Stomach (tissue), 9 donors: ENCODE measurements around the gene RBL1. TPM values are rescaled to one million over a fixed set of nuclear protein-coding genes. Genes with fewer than 3 reads are reported as not detected.
"Not testable (repeated sequence)": the region's sequence is repeated elsewhere in the genome, so short reads cannot be mapped to it uniquely, and the experiment has no call there.

Experiments used
- DNase-seq, 2 donors: peaks; one replicate each; pipeline versions ENCODE4 v3.0.0 to v3.0.0-alpha.2; 2013 to 2019
- H3K27ac ChIP-seq, 5 donors: fragments of 200-600 bp in 4 of 5; sonication (generic) in 4 of 5; one replicate each; pipeline ENCODE4 v1.5.1; 2013 to 2019; ENCODE audit warnings: mild to moderate bottlenecking in 1 of 5, moderate library complexity in 1 of 5
- H3K27me3 ChIP-seq, 3 donors: fragments of 200-600 bp; sonication (generic); one replicate each; pipeline ENCODE4 v1.5.1; 2017 to 2019; ENCODE audit warnings: mixed run types in 1 of 3
- H3K36me3 ChIP-seq, 4 donors: fragments of 200-600 bp; sonication (generic); 1 replicate in 3 of 4; 2 replicates in 1 of 4; pipeline ENCODE4 v1.5.1; 2016 to 2019
- H3K4me1 ChIP-seq, 4 donors: fragments of 200-600 bp; sonication (generic); one replicate each; pipeline ENCODE4 v1.5.1; 2016 to 2019
- H3K4me3 ChIP-seq, 4 donors: fragments of 200-600 bp; sonication (generic) in 3 of 4; one replicate each; pipeline ENCODE4 v1.5.1; 2016 to 2019; ENCODE audit warnings: mild to moderate bottlenecking in 1 of 4
- H3K9me3 ChIP-seq, 4 donors: fragments of 200-600 bp; sonication (generic); one replicate each; pipeline ENCODE4 v1.5.1; 2016 to 2019
- EP300 ChIP-seq: sonication (generic); formaldehyde crosslinking; IDR thresholded peaks from one replicate; pipeline ENCODE4 v1.6.1; 2017; ENCODE audit warnings: antibody characterized with exemption
- POLR2A ChIP-seq, 4 donors: fragments of 450-650 bp; IDR thresholded peaks; one replicate each; pipeline ENCODE4 v1.6.1; 2016; ENCODE audit warnings: antibody characterized with exemption in 4 of 4, control low read depth in 2 of 4, mild to moderate bottlenecking in 1 of 4, moderate library complexity in 1 of 4
- POLR2AphosphoS5 ChIP-seq, 3 donors: sonication (generic); formaldehyde crosslinking; IDR thresholded peaks; one replicate each; pipeline ENCODE4 v1.6.1; 2016; ENCODE audit warnings: antibody characterized with exemption in 3 of 3
- WGBS, 5 donors: extraction: QIAGEN DNeasy Blood & Tissue Kit in 3 of 5; methylation state at CpG; one replicate each; pipeline versions ENCODE4 v1.1.5 to v1.1.7; 2013 to 2018; 5-methylcytosine and 5-hydroxymethylcytosine counted together
- intact Hi-C: fragments of 100-400 bp; cut with DNase I; formaldehyde crosslinking; loops from one replicate; pipeline ENCODE4 v1.15.1; 2023; ENCODE audit warnings: low total_unique reads
- polyA plus RNA-seq, 3 donors: library from polyadenylated mRNA; stranded (reverse); fragments of 200-250 nt; gene quantifications; one replicate each; pipeline ENCODE4 v1.2.3, GENCODE V29; 2013
- total RNA-seq, 5 donors: library from RNA; depleted of rRNA; stranded (reverse); fragments of >200 nt; gene quantifications; one replicate each; pipeline versions ENCODE4 v1.1.0 to v1.2.3, GENCODE V29; 2014 to 2016
- TF ChIP-seq, protein P1 (sequence below), 7 experiments: fragments of 450-650 bp in 4 of 7; fragments of 200-600 bp in 3 of 7; sonication (generic) in 3 of 7; IDR thresholded peaks; one replicate each; pipeline ENCODE4 v1.5.1; 2016 to 2019; ENCODE audit warnings: antibody characterized with exemption in 7 of 7, control low read depth in 2 of 7, mild to moderate bottlenecking in 1 of 7
- donor health status: healthy with polysubstance abuse.
- donor health status: Bipolar disorder and iron deficiency.
- donor health status: healthy.

Gene RBL1
- total and polyA plus RNA-seq, 8 donors: 1.5 to 13.0 (median 2.5) TPM

DNA sequence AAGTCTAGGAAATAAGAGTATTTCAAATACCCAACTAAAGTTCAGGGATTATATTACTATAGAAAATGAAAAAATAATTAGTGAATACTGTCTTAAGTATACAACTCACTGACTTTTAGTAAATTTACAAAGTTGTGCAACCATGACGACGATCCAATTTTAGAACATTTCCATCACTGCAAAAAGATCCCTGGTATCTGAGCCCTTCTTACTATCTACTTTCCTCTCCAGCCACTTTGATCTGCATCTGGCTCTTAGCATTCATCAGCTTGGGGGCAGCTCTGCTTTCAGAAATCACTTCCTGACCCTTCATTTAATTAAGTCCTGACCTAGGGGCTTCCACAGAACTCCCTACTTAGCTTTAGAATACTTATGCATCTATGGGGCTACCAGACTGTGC, 38.2 kb upstream of the RBL1 start:
- Histone ChIP-seq H3K36me3 (peaks cover 0 to 14% (median 0%) of the 10 kb centered on the region in 4 donors), H3K4me3 (no peak overlapping the region), H3K9me3 (no peaks in the 10 kb centered on the region), H3K4me1 (no peaks in the 10 kb centered on the region), H3K27me3 (no peaks in the 10 kb centered on the region), H3K27ac (no peak overlapping the region)
- TF ChIP-seq POLR2AphosphoS5 (IDR thresholded peaks at IDR 0.05) (no peak), POLR2A (IDR thresholded peaks at IDR 0.05) (no peak), EP300 (no peak)
- TF ChIP-seq, protein P1, sequence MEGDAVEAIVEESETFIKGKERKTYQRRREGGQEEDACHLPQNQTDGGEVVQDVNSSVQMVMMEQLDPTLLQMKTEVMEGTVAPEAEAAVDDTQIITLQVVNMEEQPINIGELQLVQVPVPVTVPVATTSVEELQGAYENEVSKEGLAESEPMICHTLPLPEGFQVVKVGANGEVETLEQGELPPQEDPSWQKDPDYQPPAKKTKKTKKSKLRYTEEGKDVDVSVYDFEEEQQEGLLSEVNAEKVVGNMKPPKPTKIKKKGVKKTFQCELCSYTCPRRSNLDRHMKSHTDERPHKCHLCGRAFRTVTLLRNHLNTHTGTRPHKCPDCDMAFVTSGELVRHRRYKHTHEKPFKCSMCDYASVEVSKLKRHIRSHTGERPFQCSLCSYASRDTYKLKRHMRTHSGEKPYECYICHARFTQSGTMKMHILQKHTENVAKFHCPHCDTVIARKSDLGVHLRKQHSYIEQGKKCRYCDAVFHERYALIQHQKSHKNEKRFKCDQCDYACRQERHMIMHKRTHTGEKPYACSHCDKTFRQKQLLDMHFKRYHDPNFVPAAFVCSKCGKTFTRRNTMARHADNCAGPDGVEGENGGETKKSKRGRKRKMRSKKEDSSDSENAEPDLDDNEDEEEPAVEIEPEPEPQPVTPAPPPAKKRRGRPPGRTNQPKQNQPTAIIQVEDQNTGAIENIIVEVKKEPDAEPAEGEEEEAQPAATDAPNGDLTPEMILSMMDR (IDR thresholded peaks at IDR 0.05): no peak
- DNase-seq: no peak
- 82 to 100% (median 96%) methylated on average over 2 of the region's 2 CpGs for WGBS, 5 donors
- intact Hi-C loops: no loop called here

DNA sequence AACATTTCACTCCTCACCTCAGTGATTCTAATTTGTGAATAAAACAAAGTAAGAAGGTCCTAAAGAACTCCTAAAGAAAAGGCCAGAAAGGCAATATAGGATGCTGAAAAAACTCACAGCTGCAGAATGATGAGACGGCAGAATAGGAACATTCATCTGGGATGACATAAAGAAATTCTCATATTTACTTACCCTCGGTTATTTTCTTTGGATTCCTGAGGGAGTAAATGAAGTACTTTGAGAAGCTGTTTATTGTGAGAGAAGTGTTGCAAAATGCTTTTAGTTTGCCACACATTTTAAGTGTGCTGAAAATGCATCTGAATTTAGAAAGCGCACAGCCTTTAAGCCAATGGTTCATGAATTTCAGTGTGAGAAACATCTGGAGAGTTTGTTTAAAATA, 35.7 kb upstream of the RBL1 start:
- 76 to 90% (median 82%) methylated on average over 3 of the region's 3 CpGs for whole genome bisulfite sequencing, 5 donors
- DNase-seq: no peak
- intact Hi-C loops: no loop called here
- Histone ChIP-seq H3K27ac (no peak overlapping the region), H3K4me1 (no peaks in the 10 kb centered on the region), H3K9me3 (no peaks in the 10 kb centered on the region), H3K36me3 (peaks cover 0 to 14% (median 0%) of the 10 kb centered on the region in 4 donors), H3K27me3 (no peaks in the 10 kb centered on the region), H3K4me3 (no peak overlapping the region)
- TF ChIP-seq POLR2A (IDR thresholded peaks at IDR 0.05) (no peak), EP300 (no peak), POLR2AphosphoS5 (IDR thresholded peaks at IDR 0.05) (no peak)
- TF ChIP-seq, protein P1 (IDR thresholded peaks at IDR 0.05): no peak

DNA sequence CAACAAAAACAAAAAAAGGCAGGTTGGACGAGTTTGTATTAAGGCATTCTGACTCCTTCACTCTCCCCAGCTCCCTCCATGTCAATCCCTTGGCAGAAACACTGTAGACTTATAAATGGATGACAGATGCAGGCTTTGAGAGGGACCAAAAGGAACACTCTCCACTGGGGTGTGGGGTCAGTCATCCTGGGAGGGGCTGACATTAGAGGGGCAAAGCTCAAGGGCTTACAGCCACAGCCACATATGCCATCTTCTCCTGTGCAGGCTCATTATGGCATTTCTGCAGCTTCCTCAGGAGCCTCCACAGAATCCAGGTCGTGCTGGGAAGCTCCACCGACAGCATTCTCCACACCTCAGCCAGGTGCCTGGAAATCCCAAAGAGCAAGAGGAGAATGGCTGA, 33.0 kb upstream of the RBL1 start:
- H3K36me3 ChIP-seq: peaks cover 0 to 14% (median 0%) of the 10 kb centered on the region in 4 donors
- no peak overlapping the region for H3K4me3 ChIP-seq
- H3K4me1 ChIP-seq: no peaks in the 10 kb centered on the region
- no peaks in the 10 kb centered on the region for H3K27me3 ChIP-seq
- 60 to 85% (median 77%) methylated on average over 3 of the region's 3 CpGs for WGBS, 5 donors
- H3K9me3 ChIP-seq: no peaks in the 10 kb centered on the region
- TF ChIP-seq EP300 (no peak), POLR2A (IDR thresholded peaks at IDR 0.05) (no peak), POLR2AphosphoS5 (IDR thresholded peaks at IDR 0.05) (no peak)
- TF ChIP-seq, protein P1 (IDR thresholded peaks at IDR 0.05): no peak
- intact Hi-C loops: no loop called here
- no peak overlapping the region for H3K27ac ChIP-seq
- no peak for DNase-seq

DNA sequence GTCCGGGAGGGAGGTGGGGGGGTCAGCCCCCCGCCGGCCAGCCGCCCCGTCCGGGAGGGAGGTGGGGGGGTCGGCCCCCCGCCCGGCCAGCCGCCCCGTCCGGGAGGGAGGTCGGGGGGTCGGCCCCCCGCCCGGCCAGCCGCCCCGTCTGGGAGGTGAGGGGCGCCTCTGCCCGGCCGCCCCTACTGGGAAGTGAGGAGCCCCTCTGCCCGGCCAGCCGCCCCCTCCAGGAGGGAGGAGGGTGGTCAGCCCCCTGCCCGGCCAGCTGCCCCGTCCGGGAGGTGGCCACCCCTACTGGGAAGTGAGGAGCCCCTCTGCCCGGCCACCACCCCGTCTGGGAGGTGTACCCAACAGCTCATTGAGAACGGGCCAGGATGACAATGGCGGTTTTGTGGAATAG, 30.5 kb upstream of the RBL1 start:
- H3K4me1 ChIP-seq, H3K27me3 ChIP-seq, DNase-seq, intact Hi-C loops, H3K4me3 ChIP-seq, H3K9me3 ChIP-seq, H3K27ac ChIP-seq: not testable (repeated sequence)
- WGBS, 5 donors: 94 to 100% (median 96%) methylated on average over 7 to 26 of the region's 30 CpGs; no CpG with 5 or more reads in 1 of the 5 donors
- H3K36me3 ChIP-seq: peaks cover 0 to 11% (median 0%) of the 10 kb centered on the region in 4 donors

DNA sequence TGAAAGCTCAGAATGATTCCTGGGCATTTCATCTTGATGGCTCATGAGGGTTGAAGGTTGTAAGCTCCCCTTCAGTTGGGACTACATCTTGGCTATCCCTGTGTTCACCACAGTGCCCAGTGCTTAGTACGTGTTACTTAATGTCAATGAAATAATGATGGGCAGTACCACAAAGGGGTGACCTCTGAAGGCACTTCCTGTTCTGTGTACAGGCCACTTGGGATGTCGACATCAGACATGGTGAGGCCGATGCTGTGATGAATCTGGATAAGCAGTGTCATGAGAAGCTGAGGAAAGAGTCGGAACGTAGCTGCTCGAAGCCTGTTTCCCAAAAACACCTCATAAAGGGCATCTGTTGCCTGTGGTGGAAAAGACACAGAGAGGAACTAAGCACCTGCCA, 27.6 kb upstream of the RBL1 start:
- H3K9me3 ChIP-seq: no peaks in the 10 kb centered on the region
- no peaks in the 10 kb centered on the region for H3K36me3 ChIP-seq
- H3K27ac ChIP-seq: no peak overlapping the region
- no peaks in the 10 kb centered on the region for H3K27me3 ChIP-seq
- intact Hi-C loops: no loop called here
- peak in 1 of 2 donors; percentile 4 for DNase-seq
- 72 to 92% (median 85%) methylated on average over 6 of the region's 6 CpGs for WGBS, 5 donors
- TF ChIP-seq POLR2AphosphoS5 (IDR thresholded peaks at IDR 0.05): no peak
- TF ChIP-seq, protein P1 (IDR thresholded peaks at IDR 0.05): no peak
- TF ChIP-seq EP300: no peak
- no peak for TF ChIP-seq POLR2A (IDR thresholded peaks at IDR 0.05)
- no peak overlapping the region for H3K4me3 ChIP-seq
- no peaks in the 10 kb centered on the region for H3K4me1 ChIP-seq
